Measurements from ENCODE around the gene C17orf113.

Gene C17orf113

GRCh38 chr17:42072323-42073187 lies 22.2 kb upstream of the C17orf113 start:
- no peak for DNase-seq

- no peak for DNase-seq
Observed at GRCh38 chr17:42071810-42072209, 21.4 kb upstream of the C17orf113 start.

GRCh38 chr17:42068979-42069378 lies 18.6 kb upstream of the C17orf113 start:
- no peak for DNase-seq

- no peak for DNase-seq
Observed at GRCh38 chr17:42067371-42068091, 17.1 kb upstream of the C17orf113 start.

GRCh38 chr17:42065201-42065600 lies 14.8 kb upstream of the C17orf113 start:
- no peak for DNase-seq

- no peak for DNase-seq
Observed at GRCh38 chr17:42062681-42063080, 12.3 kb upstream of the C17orf113 start.

GRCh38 chr17:42061646-42062487 lies 11.5 kb upstream of the C17orf113 start:
- DNase-seq: no peak

- no peak for DNase-seq
Observed at GRCh38 chr17:42060231-42060630, 9.8 kb upstream of the C17orf113 start.

- no peak for DNase-seq
Observed at GRCh38 chr17:42059815-42060214, 9.4 kb upstream of the C17orf113 start.

- DNase-seq: no peak
Observed at GRCh38 chr17:42058063-42058462, 7.7 kb upstream of the C17orf113 start.

- DNase-seq: no peak
Observed at GRCh38 chr17:42056635-42057034, 6.2 kb upstream of the C17orf113 start.

GRCh38 chr17:42055496-42055895 lies 5.1 kb upstream of the C17orf113 start:
- no peak for DNase-seq

- no peak for DNase-seq
Observed at GRCh38 chr17:42055027-42055426, 4.6 kb upstream of the C17orf113 start.

- DNase-seq: no peak
Observed at GRCh38 chr17:42053731-42054500, 3.5 kb upstream of the C17orf113 start.

- DNase-seq: no peak
Observed at GRCh38 chr17:42052346-42052877, 2.0 kb upstream of the C17orf113 start.

GRCh38 chr17:42051645-42052044 lies 1.2 kb upstream of the C17orf113 start:
- DNase-seq: no peak

GRCh38 chr17:42051013-42051400 lies 606 bp upstream of the C17orf113 start:
- no peak for DNase-seq

- DNase-seq: no peak
Observed at GRCh38 chr17:42049834-42050392, 488 bp downstream of the C17orf113 start.

- no peak for DNase-seq
Observed at GRCh38 chr17:42047343-42047742, 3.1 kb downstream of the C17orf113 start.

GRCh38 chr17:42045719-42046118 lies 4.7 kb downstream of the C17orf113 start:
- no peak for DNase-seq

- no peak for DNase-seq
Observed at GRCh38 chr17:42042598-42043319, 7.6 kb downstream of the C17orf113 start.
